GM23248 (cell line): ENCODE results near the gene NCAM1. TPM values are rescaled to one million over a fixed set of nuclear protein-coding genes. Genes with fewer than 3 reads are reported as not detected.

Experiments
- DNase-seq: peaks from one replicate; pipeline ENCODE4 v3.0.0-alpha.2; 2015
- H2AFZ ChIP-seq: fragments of 200-600 bp; sonication (generic); 2 replicates; pipeline ENCODE4 v1.6.1; 2016; ENCODE audit warnings: antibody characterized with exemption
- H3F3A ChIP-seq: fragments of 200-600 bp; sonication (generic); 2 replicates; pipeline ENCODE4 v1.6.1; 2016; ENCODE audit warnings: mild to moderate bottlenecking, antibody characterized with exemption, mixed run types; ENCODE audit not compliant: insufficient read depth
- H3K27ac ChIP-seq: fragments of 200-600 bp; sonication (generic); 2 replicates; pipeline ENCODE4 v1.5.1; 2016; ENCODE audit warnings: mild to moderate bottlenecking
- H3K27me3 ChIP-seq: fragments of 200-600 bp; sonication (generic); replicated peaks from 2 replicates; pipeline ENCODE4 v1.6.1; 2016; ENCODE audit warnings: mild to moderate bottlenecking; ENCODE audit not compliant: insufficient read depth
- H3K36me3 ChIP-seq: fragments of 200-600 bp; sonication (generic); 2 replicates; pipeline ENCODE4 v1.6.1; 2016; ENCODE audit warnings: low read depth, mild to moderate bottlenecking
- H3K4me1 ChIP-seq: fragments of 200-600 bp; sonication (generic); 2 replicates; pipeline ENCODE4 v1.6.1; 2016; ENCODE audit warnings: mild to moderate bottlenecking; ENCODE audit not compliant: insufficient read depth
- H3K4me2 ChIP-seq: fragments of 200-600 bp; sonication (generic); one replicate; pipeline ENCODE4 v1.6.1; 2016; ENCODE audit warnings: mild to moderate bottlenecking; ENCODE audit not compliant: unreplicated experiment
- H3K4me3 ChIP-seq: fragments of 200-600 bp; sonication (generic); 2 replicates; pipeline ENCODE4 v1.5.1; 2016; ENCODE audit warnings: mild to moderate bottlenecking
- H3K79me2 ChIP-seq: fragments of 200-600 bp; sonication (generic); 2 replicates; pipeline ENCODE4 v1.6.1; 2016; ENCODE audit warnings: mild to moderate bottlenecking; ENCODE audit not compliant: insufficient read depth
- H3K9ac ChIP-seq: fragments of 200-600 bp; sonication (generic); 2 replicates; pipeline ENCODE4 v1.6.1; 2016; ENCODE audit warnings: mild to moderate bottlenecking
- H3K9me2 ChIP-seq: fragments of 200-600 bp; sonication (generic); 2 replicates; pipeline ENCODE4 v1.6.1; 2016; ENCODE audit warnings: mixed run types, mild to moderate bottlenecking, moderate library complexity; ENCODE audit not compliant: insufficient read depth
- H3K9me3 ChIP-seq: fragments of 200-600 bp; sonication (generic); one replicate; pipeline ENCODE4 v1.6.1; 2017; ENCODE audit warnings: low read depth
- H4K20me1 ChIP-seq: fragments of 200-600 bp; sonication (generic); 2 replicates; pipeline ENCODE4 v1.6.0; 2016; ENCODE audit not compliant: insufficient read depth
- EZH2 ChIP-seq: fragments of 200-600 bp; sonication (generic); IDR thresholded peaks from 2 replicates; pipeline ENCODE4 v1.6.1; 2018; ENCODE audit warnings: antibody characterized with exemption, mild to moderate bottlenecking; ENCODE audit not compliant: insufficient read depth, poor library complexity, severe bottlenecking
- EZH2phosphoT487 ChIP-seq: fragments of 200-600 bp; sonication (generic); IDR thresholded peaks from 2 replicates; pipeline ENCODE4 v1.6.1; 2018; ENCODE audit warnings: antibody characterized with exemption, moderate library complexity, mild to moderate bottlenecking, low read depth; ENCODE audit not compliant: insufficient read depth
- WGBS, 2 experiments: methylation state at CpG; one replicate each; pipeline ENCODE4 v1.1.6; 2015 to 2017; ENCODE audit warnings: low lambda C conversion rate in 2 of 2, low coverage in 1 of 2; ENCODE audit errors: missing lambda C conversion rate in 2 of 2; 5-methylcytosine and 5-hydroxymethylcytosine counted together
- in situ Hi-C: fragments of 300-500 bp; cut with MboI; formaldehyde crosslinking; loops from 2 replicates; pipeline ENCODE4 v1.15.0; 2020
- polyA plus RNA-seq: library from polyadenylated mRNA; unstranded; fragments of >200 nt; fragmentation: Nextera tagmentation; extraction: Ambion mirVana; gene quantifications from 2 replicates; pipeline ENCODE4 v1.2.1, GENCODE V29; 2016
- total RNA-seq: library from RNA; depleted of rRNA; stranded (reverse); fragments of >200 nt; shearing (Covaris generic); gene quantifications from 2 replicates; pipeline ENCODE4 v1.2.3, GENCODE V29; 2014

Gene NCAM1
- total and polyA plus RNA-seq, 2 experiments from 2014 or later, result 1.5 to 1.8 TPM

GRCh38 chr11:113177671-113178070 is 216.5 kb downstream of the NCAM1 start:
- 76 to 80% methylated on average over 5 of the region's 5 CpGs for WGBS, 2 experiments

GRCh38 chr11:113178381-113179070 is 217.3 kb downstream of the NCAM1 start:
- Histone ChIP-seq H3K4me1 (no peaks in the 10 kb centered on the region), H3K9ac (no peak overlapping the region), H2AFZ (no peak overlapping the region), H4K20me1 (no peaks in the 10 kb centered on the region), H3K9me3 (no peaks in the 10 kb centered on the region), H3K27ac (no peak overlapping the region), H3K27me3 (no peaks in the 10 kb centered on the region), H3K9me2 (no peaks in the 10 kb centered on the region), H3F3A (no peaks in the 10 kb centered on the region; the same call in 1 of the 2 replicates), H3K79me2 (no peaks in the 10 kb centered on the region), H3K4me3 (no peak overlapping the region), H3K36me3 (no peaks in the 10 kb centered on the region), H3K4me2 (no peak overlapping the region)
- TF ChIP-seq EZH2phosphoT487, result no peak
- no peak for TF ChIP-seq EZH2
- in situ Hi-C loops, result no loop called here
- no peak for DNase-seq
- 84 to 89% methylated on average over 10 of the region's 10 CpGs for WGBS, 2 experiments

More at GRCh38 chr11:113177671-113178070, 216.5 kb downstream of the NCAM1 start:
- Histone ChIP-seq H3K9me2 (no peaks in the 10 kb centered on the region), H3K79me2 (no peaks in the 10 kb centered on the region), H3K4me3 (no peak overlapping the region), H3K36me3 (no peaks in the 10 kb centered on the region), H3K4me2 (no peak overlapping the region), H3K27ac (no peak overlapping the region), H3F3A (no peaks in the 10 kb centered on the region; the same call in 1 of the 2 replicates), H4K20me1 (no peaks in the 10 kb centered on the region), H3K9me3 (no peaks in the 10 kb centered on the region), H3K9ac (no peak overlapping the region), H2AFZ (no peak overlapping the region), H3K27me3 (no peaks in the 10 kb centered on the region), H3K4me1 (no peaks in the 10 kb centered on the region)
- no peak for TF ChIP-seq EZH2
- no peak for TF ChIP-seq EZH2phosphoT487
- in situ Hi-C loops, result no loop called here
- no peak for DNase-seq

- H3K27me3 ChIP-seq, result no peaks in the 10 kb centered on the region
- peaks cover 4% of the 10 kb centered on the region for H3K4me1 ChIP-seq
- H4K20me1 ChIP-seq, result no peaks in the 10 kb centered on the region
- no peak overlapping the region for H3K9ac ChIP-seq
- no peaks in the 10 kb centered on the region for H3K9me3 ChIP-seq
- no peak overlapping the region for H2AFZ ChIP-seq
- in situ Hi-C loops, result no loop called here
- TF ChIP-seq EZH2phosphoT487 (no peak), EZH2 (no peak)
- peaks cover 6% of the 10 kb centered on the region; the same call in 1 of the 2 replicates for H3F3A ChIP-seq
- WGBS, 2 experiments, result 95 to 97% methylated on average over 2 of the region's 2 CpGs
- no peak overlapping the region for H3K27ac ChIP-seq
- H3K79me2 ChIP-seq, result no peaks in the 10 kb centered on the region
- H3K9me2 ChIP-seq, result no peaks in the 10 kb centered on the region
- H3K36me3 ChIP-seq, result no peaks in the 10 kb centered on the region
- no peak for DNase-seq
- no peak overlapping the region for H3K4me2 ChIP-seq
- H3K4me3 ChIP-seq, result no peak overlapping the region
These were observed 218.0 kb downstream of the NCAM1 start for GRCh38 chr11:113179181-113179704.

GRCh38 chr11:113181094-113181493 is 219.9 kb downstream of the NCAM1 start:
- Histone ChIP-seq H4K20me1 (no peaks in the 10 kb centered on the region), H2AFZ (no peak overlapping the region), H3K9me3 (no peaks in the 10 kb centered on the region), H3K9ac (no peak overlapping the region), H3F3A (peaks cover 7% of the 10 kb centered on the region; the same call in 1 of the 2 replicates), H3K79me2 (no peaks in the 10 kb centered on the region), H3K27ac (no peak overlapping the region), H3K9me2 (no peaks in the 10 kb centered on the region), H3K36me3 (no peaks in the 10 kb centered on the region), H3K4me1 (peaks cover 6% of the 10 kb centered on the region), H3K4me2 (no peak overlapping the region), H3K4me3 (no peak overlapping the region), H3K27me3 (no peaks in the 10 kb centered on the region)
- WGBS, 2 experiments, result 88% methylated on average over 5 of the region's 5 CpGs
- TF ChIP-seq EZH2phosphoT487 (no peak), EZH2 (no peak)
- in situ Hi-C loops, result no loop called here
- DNase-seq, result no peak
